ENCODE data around the gene YY1. TPM values are rescaled to one million over a fixed set of nuclear protein-coding genes. Genes with fewer than 3 reads are reported as not detected.
A peak's percentile ranks its signal among the peaks of the same experiment; 100 is the strongest.

The YY1 gene
- total RNA-seq, 6 donors from 2014 or later, result 35.6 to 70.4 (median 52.4) TPM

GRCh38 chr14:100243020-100243419 lies 4.1 kb downstream of the YY1 start:
- 81 to 82% methylated on average over 3 of the region's 3 CpGs for WGBS, 2 donors
- no peak for DNase-seq
- Histone ChIP-seq H3K27me3 (no peaks in the 10 kb centered on the region), H3K4me1 (peaks cover 59 to 71% (median 62%) of the 10 kb centered on the region in 4 donors), H3K36me3 (no peaks in the 10 kb centered on the region), H3K9me3 (no peaks in the 10 kb centered on the region), H3K27ac (peak overlapping the region in 1 of 4 donors; percentile 42), H3K4me3 (no peak overlapping the region)
- TF ChIP-seq POLR2A (IDR thresholded peaks at IDR 0.05), result no peak
- TF ChIP-seq CTCF (IDR thresholded peaks at IDR 0.05), result no peak
- ATAC-seq (ENCODE audit: low FRiP score in 2 of 2), result no peak

- H3K36me3 ChIP-seq, result no peaks in the 10 kb centered on the region
- peaks cover 65 to 82% (median 71%) of the 10 kb centered on the region in 4 donors for H3K4me1 ChIP-seq
- DNase-seq (no peak), ATAC-seq (ENCODE audit: low FRiP score in 2 of 2) (peak; percentile 54 to 73)
- H3K9me3 ChIP-seq, result no peaks in the 10 kb centered on the region
- 23 to 31% methylated on average over 3 of the region's 3 CpGs for WGBS, 2 donors
- TF ChIP-seq EP300 (IDR thresholded peaks at IDR 0.05), result no peak
- peak in 5 of 6 experiments; percentile 33 to 51 (median 46) for TF ChIP-seq CTCF (IDR thresholded peaks at IDR 0.05)
- H3K27me3 ChIP-seq, result no peaks in the 10 kb centered on the region
- no peak overlapping the region for H3K27ac ChIP-seq
- no peak overlapping the region for H3K4me3 ChIP-seq
These were observed 8.0 kb downstream of the YY1 start for GRCh38 chr14:100246809-100247428.

GRCh38 chr14:100250732-100251465 lies 12.0 kb downstream of the YY1 start:
- Histone ChIP-seq H3K36me3 (no peaks in the 10 kb centered on the region), H3K4me3 (no peak overlapping the region), H3K9me3 (no peaks in the 10 kb centered on the region), H3K4me1 (peaks cover 44 to 67% (median 62%) of the 10 kb centered on the region in 4 donors), H3K27ac (no peak overlapping the region), H3K27me3 (no peaks in the 10 kb centered on the region)
- ATAC-seq (ENCODE audit: low FRiP score in 2 of 2), result no peak
- 88 to 94% methylated on average over 2 of the region's 2 CpGs for WGBS, 2 donors
- no peak for DNase-seq
- TF ChIP-seq CTCF (IDR thresholded peaks at IDR 0.05) (no peak), EP300 (IDR thresholded peaks at IDR 0.05) (no peak), POLR2A (IDR thresholded peaks at IDR 0.05) (no peak), POLR2AphosphoS5 (IDR thresholded peaks at IDR 0.05) (no peak)

DNA sequence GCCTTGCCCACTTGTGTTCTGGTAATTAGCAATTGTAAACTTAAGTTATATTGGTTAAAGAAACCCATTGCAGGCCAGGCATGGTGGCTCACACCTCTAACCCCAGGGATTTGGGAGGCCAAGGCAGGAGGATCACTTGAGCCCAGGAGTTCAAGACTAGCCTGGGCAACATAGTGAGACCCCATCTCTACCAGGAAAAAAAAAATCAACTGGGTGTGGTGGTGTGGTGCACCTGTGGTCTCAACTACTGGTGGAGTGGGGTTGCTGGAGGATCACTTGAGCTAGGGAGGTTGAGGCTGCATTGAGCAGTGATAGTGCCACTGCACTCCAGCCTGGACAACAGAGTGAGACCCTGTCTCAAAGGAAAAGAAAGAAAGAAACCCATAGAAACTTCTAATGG lies 13.7 kb downstream of the YY1 start:
- Histone ChIP-seq H3K4me3 (no peak overlapping the region), H3K9me3 (no peaks in the 10 kb centered on the region), H3K27ac (no peak overlapping the region), H3K27me3 (no peaks in the 10 kb centered on the region), H3K36me3 (no peaks in the 10 kb centered on the region), H3K4me1 (peaks cover 36 to 61% (median 52%) of the 10 kb centered on the region in 4 donors)
- DNase-seq, result no peak
- no peak for TF ChIP-seq POLR2AphosphoS5 (IDR thresholded peaks at IDR 0.05)
- no peak for TF ChIP-seq POLR2A (IDR thresholded peaks at IDR 0.05)
- TF ChIP-seq CTCF (IDR thresholded peaks at IDR 0.05), result no peak
- TF ChIP-seq EP300 (IDR thresholded peaks at IDR 0.05), result no peak
- ATAC-seq (ENCODE audit: low FRiP score in 2 of 2), result no peak

Measured in upper lobe of left lung (tissue), 6 donors.